HG03045 (cell line): ENCODE results near the gene LEF1.
"Not testable (repeated sequence)": the region's sequence is repeated elsewhere in the genome, so short reads cannot be mapped to it uniquely, and the experiment has no call there.

Source experiments
- ATAC-seq: cut with Tn5 transposase; IDR thresholded peaks from one replicate; pipeline ENCODE4 v1.9.1; 2021; ENCODE audit warnings: mild to moderate bottlenecking, moderate library complexity; ENCODE audit not compliant: unreplicated experiment

The LEF1 gene

GRCh38 chr4:108072300-108072699 lies 96.4 kb downstream of the LEF1 start:
- no peak for ATAC-seq

- ATAC-seq, result no peak
These were observed 98.0 kb downstream of the LEF1 start for GRCh38 chr4:108070775-108071174.

GRCh38 chr4:108068442-108068841 lies 100.3 kb downstream of the LEF1 start:
- ATAC-seq, result no peak

GRCh38 chr4:108060686-108061321 lies 107.9 kb downstream of the LEF1 start:
- no peak for ATAC-seq

GRCh38 chr4:108060164-108060563 lies 108.6 kb downstream of the LEF1 start:
- no peak for ATAC-seq

- ATAC-seq, result no peak
These were observed 109.9 kb downstream of the LEF1 start for GRCh38 chr4:108058685-108059440.

- no peak for ATAC-seq
These were observed 112.3 kb downstream of the LEF1 start for GRCh38 chr4:108056418-108056817.

- no peak for ATAC-seq
These were observed 112.9 kb downstream of the LEF1 start for GRCh38 chr4:108055787-108056186.

GRCh38 chr4:108054025-108054638 lies 114.6 kb downstream of the LEF1 start:
- ATAC-seq, result no peak

GRCh38 chr4:108053251-108053711 lies 115.5 kb downstream of the LEF1 start:
- ATAC-seq, result peak; percentile 86

- peak; percentile 4 for ATAC-seq
These were observed 116.1 kb downstream of the LEF1 start for GRCh38 chr4:108052558-108053120.

GRCh38 chr4:108051343-108051742 lies 117.4 kb downstream of the LEF1 start:
- no peak for ATAC-seq

- not testable (repeated sequence) for ATAC-seq
These were observed 118.3 kb downstream of the LEF1 start for GRCh38 chr4:108050166-108051111.

- no peak for ATAC-seq
These were observed 119.3 kb downstream of the LEF1 start for GRCh38 chr4:108049406-108049805.

- no peak for ATAC-seq
These were observed 119.7 kb downstream of the LEF1 start for GRCh38 chr4:108048997-108049396.

GRCh38 chr4:108048157-108048556 lies 120.6 kb downstream of the LEF1 start:
- no peak for ATAC-seq

GRCh38 chr4:108047199-108047598 lies 121.5 kb downstream of the LEF1 start:
- ATAC-seq, result no peak

- ATAC-seq, result no peak
These were observed 123.1 kb downstream of the LEF1 start for GRCh38 chr4:108045687-108046024.

GRCh38 chr4:108044951-108045686 lies 123.6 kb downstream of the LEF1 start:
- ATAC-seq, result no peak

- ATAC-seq, result no peak
These were observed 125.2 kb downstream of the LEF1 start for GRCh38 chr4:108043526-108043925.
